Fibroblast of villous mesenchyme (primary cell): ENCODE results near the gene ALS2. TPM values are rescaled to one million over a fixed set of nuclear protein-coding genes. Genes with fewer than 3 reads are reported as not detected.
A peak's percentile ranks its signal among the peaks of the same experiment; 100 is the strongest.

Experiments
- DNase-seq: peaks from one replicate; pipeline ENCODE4 v3.0.0-alpha.2; 2010; ENCODE audit warnings: low read depth
- H3K4me3 ChIP-seq: 2 replicates; pipeline ENCODE4 v1.5.1; 2011; ENCODE audit warnings: low read depth, mild to moderate bottlenecking, low read length
- total RNA-seq: library from RNA; depleted of rRNA; stranded (reverse); fragments of >200 nt; gene quantifications from 2 replicates; pipeline ENCODE4 v1.2.3, GENCODE V29; 2012
- TF ChIP-seq, protein P1 (sequence below): IDR thresholded peaks from 2 replicates; pipeline ENCODE4 v1.5.1; 2012; ENCODE audit warnings: low read depth, mild to moderate bottlenecking, low read length; ENCODE audit not compliant: insufficient read depth

Gene ALS2
- total RNA-seq, 1 donor, result 44.0 TPM

- H3K4me3 ChIP-seq, result no peak overlapping the region
- peak; percentile 60 for DNase-seq
- TF ChIP-seq, protein P1, sequence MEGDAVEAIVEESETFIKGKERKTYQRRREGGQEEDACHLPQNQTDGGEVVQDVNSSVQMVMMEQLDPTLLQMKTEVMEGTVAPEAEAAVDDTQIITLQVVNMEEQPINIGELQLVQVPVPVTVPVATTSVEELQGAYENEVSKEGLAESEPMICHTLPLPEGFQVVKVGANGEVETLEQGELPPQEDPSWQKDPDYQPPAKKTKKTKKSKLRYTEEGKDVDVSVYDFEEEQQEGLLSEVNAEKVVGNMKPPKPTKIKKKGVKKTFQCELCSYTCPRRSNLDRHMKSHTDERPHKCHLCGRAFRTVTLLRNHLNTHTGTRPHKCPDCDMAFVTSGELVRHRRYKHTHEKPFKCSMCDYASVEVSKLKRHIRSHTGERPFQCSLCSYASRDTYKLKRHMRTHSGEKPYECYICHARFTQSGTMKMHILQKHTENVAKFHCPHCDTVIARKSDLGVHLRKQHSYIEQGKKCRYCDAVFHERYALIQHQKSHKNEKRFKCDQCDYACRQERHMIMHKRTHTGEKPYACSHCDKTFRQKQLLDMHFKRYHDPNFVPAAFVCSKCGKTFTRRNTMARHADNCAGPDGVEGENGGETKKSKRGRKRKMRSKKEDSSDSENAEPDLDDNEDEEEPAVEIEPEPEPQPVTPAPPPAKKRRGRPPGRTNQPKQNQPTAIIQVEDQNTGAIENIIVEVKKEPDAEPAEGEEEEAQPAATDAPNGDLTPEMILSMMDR, result no peak
Measured at GRCh38 chr2:201697899-201698298, 82.8 kb downstream of the ALS2 start.

DNA sequence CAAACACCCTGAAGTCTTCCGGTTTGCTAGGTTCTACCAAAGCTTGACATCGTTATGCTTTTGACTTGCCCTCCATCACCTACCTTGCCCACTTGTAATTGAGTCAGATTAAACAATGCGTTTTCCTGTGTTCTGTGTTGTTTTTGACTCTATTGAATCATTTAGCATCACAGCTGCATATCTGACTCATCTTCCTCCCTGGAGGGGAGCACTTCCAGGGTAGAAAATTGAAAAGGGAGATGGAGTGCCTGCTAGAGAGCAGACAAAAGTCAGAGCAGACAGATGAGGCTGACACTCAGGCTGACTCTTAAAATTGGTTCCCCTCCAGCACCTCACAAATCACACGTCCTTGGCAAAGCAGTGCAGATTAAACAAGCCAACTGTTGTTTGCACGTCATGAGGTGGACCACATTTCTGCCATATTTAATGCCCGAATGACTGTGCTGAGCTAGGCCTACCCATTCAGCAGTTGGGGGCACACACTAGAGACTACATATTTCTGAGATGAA, 84.5 kb downstream of the ALS2 start:
- H3K4me3 ChIP-seq, result no peak overlapping the region
- TF ChIP-seq, protein P1, result no peak
- peak; percentile 38 for DNase-seq

- DNase-seq, result no peak
- TF ChIP-seq, protein P1, result no peak
- H3K4me3 ChIP-seq, result no peak overlapping the region
Measured at GRCh38 chr2:201685156-201685555, 95.6 kb downstream of the ALS2 start.

DNA sequence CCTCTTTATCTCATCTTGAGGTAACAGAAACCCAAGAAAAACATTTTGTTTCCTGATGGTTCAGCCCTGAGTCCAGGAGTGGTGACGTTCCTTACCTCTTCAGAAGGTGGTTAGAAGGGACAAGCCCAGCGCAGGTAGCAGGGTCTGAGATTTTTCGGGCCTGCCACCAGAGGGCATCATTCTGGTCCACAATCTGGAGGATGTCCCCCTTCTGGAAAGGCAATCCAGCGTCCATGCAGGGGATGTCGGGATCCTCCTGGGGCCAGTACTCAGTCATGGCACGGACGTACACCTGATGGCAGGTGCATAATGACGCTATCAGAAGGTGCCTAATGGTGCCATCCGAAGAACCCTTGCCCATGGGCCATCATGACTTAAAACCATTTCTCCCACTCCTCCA, 100.0 kb downstream of the ALS2 start:
- TF ChIP-seq, protein P1, result peak; percentile 54
- DNase-seq, result no peak
- H3K4me3 ChIP-seq, result no peak overlapping the region

- no peak for DNase-seq
- TF ChIP-seq, protein P1, result no peak
Measured at GRCh38 chr2:201678401-201678800, 102.3 kb downstream of the ALS2 start.

DNA sequence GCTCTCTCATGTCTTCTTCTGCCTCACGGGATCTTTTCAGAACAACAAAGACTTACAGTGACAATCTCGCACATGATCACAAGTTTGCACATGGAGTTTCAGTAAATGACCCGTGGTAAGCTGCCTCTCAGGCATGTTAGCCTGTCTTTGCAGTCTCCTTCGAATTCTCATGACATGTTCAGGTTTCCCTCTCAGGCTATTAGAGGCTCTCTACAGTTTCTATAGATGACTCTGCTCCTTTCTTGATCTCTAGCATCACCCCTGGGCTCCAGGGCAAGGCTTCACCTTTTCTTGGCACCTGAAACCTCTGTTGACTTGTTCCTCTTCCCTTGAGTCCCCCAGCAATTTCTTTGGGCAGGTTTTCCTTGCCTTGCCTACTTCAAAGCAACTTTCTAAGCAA, 105.3 kb downstream of the ALS2 start:
- H3K4me3 ChIP-seq, result no peak overlapping the region
- TF ChIP-seq, protein P1, result no peak
- no peak for DNase-seq

More at GRCh38 chr2:201678401-201678800, 102.3 kb downstream of the ALS2 start:
- H3K4me3 ChIP-seq, result no peak overlapping the region

- H3K4me3 ChIP-seq, result no peak overlapping the region
- TF ChIP-seq, protein P1, result no peak
- no peak for DNase-seq
Measured at GRCh38 chr2:201674794-201675193, 105.9 kb downstream of the ALS2 start.
